WTC11 (cell line): ENCODE results near the gene OSBP2. TPM values are rescaled to one million over a fixed set of nuclear protein-coding genes. Genes with fewer than 3 reads are reported as not detected.
A peak's percentile ranks its signal among the peaks of the same experiment; 100 is the strongest.

Experiments
- microRNA-seq: library from miRNA; unstranded; fragments of <30 nt; microRNA quantifications from one replicate; pipeline ENCODE4 v1.2.0, GENCODE V29; 2022; ENCODE audit warnings: borderline number of aligned reads
- total RNA-seq: library from RNA; stranded (reverse); gene quantifications from 3 replicates; pipeline ENCODE4 v1.2.3, GENCODE V29; 2021

OSBP2 gene
- total RNA-seq, 1 experiment from 2014 or later = 4.1 TPM

Small RNA genes lying within 50 kb of the gene (microRNA-seq; reads per million reads assigned to microRNA genes)
- 29.3 reads per million, percentile 45 among the genes with 10 or more reads in this experiment for gene MIR3200

Other genes with a start within 250 kb of the OSBP2 start
- gene SEC14L3, start 222.9 kb upstream of the OSBP2 start, total RNA-seq = not detected in 3 replicates
- 1.9 to 2.9 TPM (median 2.8 TPM) in 3 replicates for gene SEC14L4, start 189.2 kb upstream of the OSBP2 start, total RNA-seq
- gene SEC14L6, start 148.1 kb upstream of the OSBP2 start, total RNA-seq = 1.6 to 2.0 TPM (median 1.7 TPM) in 3 replicates
- gene GAL3ST1, start 120.2 kb upstream of the OSBP2 start, total RNA-seq = 11.0 to 11.6 TPM (median 11.2 TPM) in 3 replicates
- gene PES1, start 103.0 kb upstream of the OSBP2 start, total RNA-seq = 108 to 128 TPM (median 109 TPM) in 3 replicates
- 34.7 to 39.0 TPM (median 36.7 TPM) in 3 replicates for gene TCN2, start 87.7 kb upstream of the OSBP2 start, total RNA-seq
- gene SLC35E4, start 59.1 kb upstream of the OSBP2 start, total RNA-seq = 5.2 to 5.5 TPM (median 5.3 TPM) in 3 replicates
- gene DUSP18, start 27.0 kb upstream of the OSBP2 start, total RNA-seq = 4.2 to 4.4 TPM (median 4.3 TPM) in 3 replicates